GM19099 (cell line): Measurements from ENCODE around the gene WDR7.

Experiments
- POLR2A ChIP-seq: IDR thresholded peaks from 3 replicates; pipeline ENCODE4 v1.6.1; 2011; ENCODE audit warnings: low read depth; ENCODE audit not compliant: insufficient read length; ENCODE audit errors: extremely low read depth

The WDR7 gene

GRCh38 chr18:56947236-56947635 is 296.1 kb downstream of the WDR7 start:
- no peak for TF ChIP-seq POLR2A

- TF ChIP-seq POLR2A: no peak
Observed at GRCh38 chr18:56952026-56952425, 300.9 kb downstream of the WDR7 start.

- no peak for TF ChIP-seq POLR2A
Observed at GRCh38 chr18:56953428-56954198, 302.5 kb downstream of the WDR7 start.

GRCh38 chr18:56955490-56955889 is 304.3 kb downstream of the WDR7 start:
- TF ChIP-seq POLR2A: no peak

- no peak for TF ChIP-seq POLR2A
Observed at GRCh38 chr18:56959120-56959519, 308.0 kb downstream of the WDR7 start.

- TF ChIP-seq POLR2A: no peak
Observed at GRCh38 chr18:56962322-56962721, 311.2 kb downstream of the WDR7 start.

GRCh38 chr18:56967035-56967434 is 315.9 kb downstream of the WDR7 start:
- TF ChIP-seq POLR2A: no peak

GRCh38 chr18:56973487-56973886 is 322.3 kb downstream of the WDR7 start:
- no peak for TF ChIP-seq POLR2A

GRCh38 chr18:56974141-56974540 is 323.0 kb downstream of the WDR7 start:
- TF ChIP-seq POLR2A: no peak

- no peak for TF ChIP-seq POLR2A
Observed at GRCh38 chr18:56975276-56975675, 324.1 kb downstream of the WDR7 start.

- no peak for TF ChIP-seq POLR2A
Observed at GRCh38 chr18:56977309-56977708, 326.1 kb downstream of the WDR7 start.

GRCh38 chr18:56977771-56978170 is 326.6 kb downstream of the WDR7 start:
- no peak for TF ChIP-seq POLR2A

GRCh38 chr18:56980151-56980550 is 329.0 kb downstream of the WDR7 start:
- TF ChIP-seq POLR2A: no peak

GRCh38 chr18:56982766-56983165 is 331.6 kb downstream of the WDR7 start:
- no peak for TF ChIP-seq POLR2A

- TF ChIP-seq POLR2A: no peak
Observed at GRCh38 chr18:56983275-56983992, 332.3 kb downstream of the WDR7 start.

- TF ChIP-seq POLR2A: no peak
Observed at GRCh38 chr18:56984731-56985130, 333.6 kb downstream of the WDR7 start.
